Measurements from ENCODE around the gene MT4. TPM values are rescaled to one million over a fixed set of nuclear protein-coding genes. Genes with fewer than 3 reads are reported as not detected.
"Not testable (repeated sequence)": the region's sequence is repeated elsewhere in the genome, so short reads cannot be mapped to it uniquely, and the experiment has no call there.

MT4 gene
- polyA plus RNA-seq, 1 experiment, result not detected

- no peaks in the 10 kb centered on the region for H3K9me3 ChIP-seq (ENCODE audit: control insufficient read depth, insufficient read depth, low read length)
- ChIA-PET CTCF (no interaction called here), POLR2A (no interaction called here)
- no peak overlapping the region for H3K4me3 ChIP-seq (ENCODE audit: low read depth, low read length)
- no peak for TF ChIP-seq CTCF (IDR thresholded peaks at IDR 0.05; ENCODE audit: low read depth, low read length)
- no peak for DNase-seq (ENCODE audit: low read depth, low spot score)
- H3K27me3 ChIP-seq (ENCODE audit: control insufficient read depth, insufficient read depth, low read length), result peaks cover 19% of the 10 kb centered on the region
- no peak overlapping the region for H3K27ac ChIP-seq (ENCODE audit: low read depth, low read length)
These were observed 15.6 kb downstream of the MT4 start for GRCh38 chr16:56580391-56581048.

- peaks cover 32% of the 10 kb centered on the region for H3K27me3 ChIP-seq (ENCODE audit: control insufficient read depth, insufficient read depth, low read length)
- POLR2A ChIA-PET; H3K9me3 ChIP-seq (ENCODE audit: control insufficient read depth, insufficient read depth, low read length); H3K4me3 ChIP-seq (ENCODE audit: low read depth, low read length); DNase-seq (ENCODE audit: low read depth, low spot score); H3K27ac ChIP-seq (ENCODE audit: low read depth, low read length): not testable (repeated sequence)
- CTCF ChIA-PET, result interaction anchor here (1.2 to 1.8 kb wide), 2 partner anchors 18 to 119 kb away, joined by 4 to 9 read pairs; no protein-coding TSS in a partner anchor
These were observed 18.0 kb downstream of the MT4 start for GRCh38 chr16:56582911-56583310.

- H3K27ac ChIP-seq (ENCODE audit: low read depth, low read length), result no peak overlapping the region
- H3K27me3 ChIP-seq (ENCODE audit: control insufficient read depth, insufficient read depth, low read length), result peaks cover 38% of the 10 kb centered on the region
- H3K4me3 ChIP-seq (ENCODE audit: low read depth, low read length), result no peak overlapping the region
- DNase-seq (ENCODE audit: low read depth, low spot score), result no peak
- TF ChIP-seq CTCF (IDR thresholded peaks at IDR 0.05; ENCODE audit: low read depth, low read length), result no peak
- CTCF ChIA-PET, result interaction anchor here (1.2 kb wide), 1 partner anchor 17 kb away, joined by 4 read pairs; no protein-coding TSS in a partner anchor
- POLR2A ChIA-PET, result no interaction called here
- no peaks in the 10 kb centered on the region for H3K9me3 ChIP-seq (ENCODE audit: control insufficient read depth, insufficient read depth, low read length)
These were observed 18.7 kb downstream of the MT4 start for GRCh38 chr16:56583351-56584168.

GRCh38 chr16:56584276-56584675 is 19.4 kb downstream of the MT4 start:
- no peak for TF ChIP-seq CTCF (IDR thresholded peaks at IDR 0.05; ENCODE audit: low read depth, low read length)

GRCh38 chr16:56588781-56589140 is 23.9 kb downstream of the MT4 start:
- H3K27ac ChIP-seq (ENCODE audit: low read depth, low read length), result no peak overlapping the region
- POLR2A ChIA-PET, result no interaction called here
- H3K4me3 ChIP-seq (ENCODE audit: low read depth, low read length), result peak overlapping the region; percentile 45
- TF ChIP-seq CTCF (IDR thresholded peaks at IDR 0.05; ENCODE audit: low read depth, low read length), result no peak
- no peak for DNase-seq (ENCODE audit: low read depth, low spot score)
- CTCF ChIA-PET, result no interaction called here
- H3K27me3 ChIP-seq (ENCODE audit: control insufficient read depth, insufficient read depth, low read length), result peaks cover 60% of the 10 kb centered on the region
- no peaks in the 10 kb centered on the region; the same call in 1 of the 2 replicates for H3K9me3 ChIP-seq (ENCODE audit: control insufficient read depth, insufficient read depth, low read length)

More at GRCh38 chr16:56584276-56584675, 19.4 kb downstream of the MT4 start:
- CTCF ChIA-PET, result no interaction called here
- no peaks in the 10 kb centered on the region for H3K9me3 ChIP-seq (ENCODE audit: control insufficient read depth, insufficient read depth, low read length)
- peaks cover 43% of the 10 kb centered on the region for H3K27me3 ChIP-seq (ENCODE audit: control insufficient read depth, insufficient read depth, low read length)
- no peak for DNase-seq (ENCODE audit: low read depth, low spot score)
- H3K4me3 ChIP-seq (ENCODE audit: low read depth, low read length), result no peak overlapping the region
- H3K27ac ChIP-seq (ENCODE audit: low read depth, low read length), result no peak overlapping the region
- POLR2A ChIA-PET, result no interaction called here
